ENCODE results near the gene PCDHA7. TPM values are rescaled to one million over a fixed set of nuclear protein-coding genes. Genes with fewer than 3 reads are reported as not detected.
"Not testable (repeated sequence)": the region's sequence is repeated elsewhere in the genome, so short reads cannot be mapped to it uniquely, and the experiment has no call there.

The PCDHA7 gene
- total RNA-seq, 1 donor from 2014 or later: 0.15 TPM

GRCh38 chr5:140868721-140869554, 34.9 kb downstream of the PCDHA7 start, which contains the start of gene PCDHA11:
Gene PCDHA11 (plus strand): TSS chr5:140868957. CDS start chr5:140869104, 147 bp downstream.
- TF ChIP-seq, protein P1, sequence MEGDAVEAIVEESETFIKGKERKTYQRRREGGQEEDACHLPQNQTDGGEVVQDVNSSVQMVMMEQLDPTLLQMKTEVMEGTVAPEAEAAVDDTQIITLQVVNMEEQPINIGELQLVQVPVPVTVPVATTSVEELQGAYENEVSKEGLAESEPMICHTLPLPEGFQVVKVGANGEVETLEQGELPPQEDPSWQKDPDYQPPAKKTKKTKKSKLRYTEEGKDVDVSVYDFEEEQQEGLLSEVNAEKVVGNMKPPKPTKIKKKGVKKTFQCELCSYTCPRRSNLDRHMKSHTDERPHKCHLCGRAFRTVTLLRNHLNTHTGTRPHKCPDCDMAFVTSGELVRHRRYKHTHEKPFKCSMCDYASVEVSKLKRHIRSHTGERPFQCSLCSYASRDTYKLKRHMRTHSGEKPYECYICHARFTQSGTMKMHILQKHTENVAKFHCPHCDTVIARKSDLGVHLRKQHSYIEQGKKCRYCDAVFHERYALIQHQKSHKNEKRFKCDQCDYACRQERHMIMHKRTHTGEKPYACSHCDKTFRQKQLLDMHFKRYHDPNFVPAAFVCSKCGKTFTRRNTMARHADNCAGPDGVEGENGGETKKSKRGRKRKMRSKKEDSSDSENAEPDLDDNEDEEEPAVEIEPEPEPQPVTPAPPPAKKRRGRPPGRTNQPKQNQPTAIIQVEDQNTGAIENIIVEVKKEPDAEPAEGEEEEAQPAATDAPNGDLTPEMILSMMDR (IDR thresholded peaks at IDR 0.05): peak; percentile 20
- intact Hi-C loops (cut with DNase I): no loop called here
- H3K4me3 ChIP-seq: peak within 1 kb of the TSS; percentile 30

GRCh38 chr5:140869555-140869886, 35.5 kb downstream of the PCDHA7 start:
- Histone ChIP-seq H3K9me3 (peaks cover 20% of the 10 kb centered on the region), H3K27ac (no peak overlapping the region), H3K36me3 (no peaks in the 10 kb centered on the region), H3K27me3 (ENCODE audit: low read depth) (no peaks in the 10 kb centered on the region), H3K4me3 (no peak overlapping the region), H3K4me1 (no peaks in the 10 kb centered on the region)
- ATAC-seq (peak in 1 of 2 donors; percentile 58), DNase-seq (no peak)
- TF ChIP-seq, protein P1 (IDR thresholded peaks at IDR 0.05): no peak
- intact Hi-C loops (cut with DNase I): no loop called here

More at GRCh38 chr5:140868721-140869554, 34.9 kb downstream of the PCDHA7 start, which contains the start of gene PCDHA11:
- peaks cover 20% of the 10 kb centered on the region for H3K9me3 ChIP-seq
- DNase-seq: no peak
- H3K4me1 ChIP-seq: no peaks in the 10 kb centered on the region
- H3K36me3 ChIP-seq: no peaks in the 10 kb centered on the region
- H3K27ac ChIP-seq: no peak within 1 kb of the TSS
- peak; percentile 67 to 76 for ATAC-seq
- H3K27me3 ChIP-seq (ENCODE audit: low read depth): no peaks in the 10 kb centered on the region

- peaks cover 5% of the 10 kb centered on the region for H3K27me3 ChIP-seq (ENCODE audit: low read depth)
- H3K4me1 ChIP-seq: no peaks in the 10 kb centered on the region
- intact Hi-C loops (cut with DNase I): no loop called here
- H3K27ac ChIP-seq: no peak overlapping the region
- TF ChIP-seq, protein P1 (IDR thresholded peaks at IDR 0.05): no peak
- no peak for ATAC-seq
- H3K4me3 ChIP-seq: no peak overlapping the region
- H3K36me3 ChIP-seq: no peaks in the 10 kb centered on the region
- DNase-seq: no peak
- peaks cover 20% of the 10 kb centered on the region for H3K9me3 ChIP-seq
These were observed 36.4 kb downstream of the PCDHA7 start for GRCh38 chr5:140870221-140871201.

DNA sequence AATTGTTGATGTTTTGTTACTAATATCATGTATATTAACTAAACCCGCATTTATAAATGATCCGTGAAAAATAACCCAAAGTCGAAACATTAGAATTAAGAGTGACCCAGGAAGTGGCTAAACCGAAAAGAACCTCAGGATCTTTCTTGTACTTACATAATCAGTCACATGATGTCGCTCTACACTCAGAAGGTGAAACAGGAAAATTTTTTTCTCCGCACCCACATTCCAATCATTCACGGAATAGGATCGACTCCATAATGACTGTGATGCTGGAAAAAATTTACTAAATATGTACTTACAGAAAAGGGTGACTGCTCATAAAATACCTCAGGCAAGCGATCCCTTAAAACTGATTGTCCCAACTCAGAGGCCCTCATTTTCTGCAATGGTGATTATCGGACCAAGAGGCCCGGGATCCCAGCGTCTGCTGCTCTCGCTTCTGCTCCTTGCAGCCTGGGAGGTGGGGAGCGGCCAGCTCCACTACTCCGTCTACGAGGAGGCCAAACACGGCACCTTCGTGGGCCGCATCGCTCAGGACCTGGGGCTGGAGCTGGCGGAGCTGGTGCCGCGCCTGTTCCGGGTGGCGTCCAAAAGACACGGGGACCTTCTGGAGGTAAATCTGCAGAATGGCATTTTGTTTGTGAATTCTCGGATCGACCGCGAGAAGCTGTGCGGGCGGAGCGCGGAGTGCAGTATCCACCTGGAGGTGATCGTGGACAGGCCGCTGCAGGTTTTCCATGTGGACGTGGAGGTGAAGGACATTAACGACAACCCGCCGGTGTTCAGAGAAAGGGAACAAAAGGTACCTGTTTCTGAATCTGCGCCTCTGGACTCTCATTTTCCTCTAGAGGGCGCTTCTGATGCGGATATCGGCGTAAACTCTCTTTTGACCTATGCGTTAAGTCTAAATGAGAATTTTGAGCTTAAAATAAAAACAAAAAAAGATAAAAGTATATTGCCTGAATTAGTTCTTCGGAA, 41.3 kb downstream of the PCDHA7 start, which contains the start of gene PCDHA12:
TSS of gene PCDHA12 (plus strand) at position 224 of the 981 bp plus-strand sequence. CDS start at position 389, 165 bp downstream.
- ATAC-seq (peak; percentile 79 to 89), DNase-seq (no peak)
- Histone ChIP-seq H3K4me3 (peak within 1 kb of the TSS; percentile 22), H3K36me3 (no peaks in the 10 kb centered on the region), H3K27ac (peak within 1 kb of the TSS; percentile 57), H3K9me3 (peaks cover 12% of the 10 kb centered on the region), H3K4me1 (no peaks in the 10 kb centered on the region), H3K27me3 (ENCODE audit: low read depth) (peaks cover 7% of the 10 kb centered on the region)
- TF ChIP-seq, protein P1 (IDR thresholded peaks at IDR 0.05): peak; percentile 19
- intact Hi-C loops (cut with DNase I): no loop called here

DNA sequence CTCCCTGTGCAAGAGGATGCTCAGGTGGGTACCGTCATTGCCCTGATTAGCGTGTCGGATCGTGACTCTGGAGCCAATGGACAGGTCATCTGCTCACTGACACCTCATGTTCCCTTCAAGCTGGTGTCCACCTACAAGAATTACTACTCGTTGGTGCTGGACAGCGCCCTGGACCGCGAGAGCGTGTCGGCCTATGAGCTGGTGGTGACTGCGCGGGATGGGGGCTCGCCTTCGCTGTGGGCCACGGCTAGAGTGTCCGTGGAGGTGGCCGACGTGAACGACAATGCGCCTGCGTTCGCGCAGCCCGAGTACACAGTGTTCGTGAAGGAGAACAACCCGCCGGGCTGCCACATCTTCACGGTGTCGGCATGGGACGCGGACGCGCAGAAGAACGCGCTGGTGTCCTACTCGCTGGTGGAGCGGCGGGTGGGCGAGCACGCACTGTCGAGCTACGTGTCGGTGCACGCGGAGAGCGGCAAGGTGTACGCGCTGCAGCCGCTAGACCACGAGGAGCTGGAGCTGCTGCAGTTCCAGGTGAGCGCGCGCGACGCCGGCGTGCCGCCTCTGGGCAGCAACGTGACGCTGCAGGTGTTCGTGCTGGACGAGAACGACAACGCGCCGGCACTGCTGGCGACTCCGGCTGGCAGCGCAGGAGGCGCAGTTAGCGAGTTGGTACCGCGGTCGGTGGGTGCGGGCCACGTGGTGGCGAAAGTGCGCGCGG, 42.6 kb downstream of the PCDHA7 start:
- H3K27me3 ChIP-seq (ENCODE audit: low read depth); ATAC-seq; H3K9me3 ChIP-seq; intact Hi-C loops (cut with DNase I); H3K27ac ChIP-seq; H3K36me3 ChIP-seq; H3K4me3 ChIP-seq; H3K4me1 ChIP-seq; DNase-seq: not testable (repeated sequence)

Measured in lower lobe of right lung (tissue), 2 donors.